ENCODE results near the gene PLEKHA5. TPM values are rescaled to one million over a fixed set of nuclear protein-coding genes. Genes with fewer than 3 reads are reported as not detected.
"Not testable (repeated sequence)": the region's sequence is repeated elsewhere in the genome, so short reads cannot be mapped to it uniquely, and the experiment has no call there.

The PLEKHA5 gene
- total RNA-seq, 4 donors from 2014 or later: 21.3 to 22.9 (median 21.4) TPM

DNA sequence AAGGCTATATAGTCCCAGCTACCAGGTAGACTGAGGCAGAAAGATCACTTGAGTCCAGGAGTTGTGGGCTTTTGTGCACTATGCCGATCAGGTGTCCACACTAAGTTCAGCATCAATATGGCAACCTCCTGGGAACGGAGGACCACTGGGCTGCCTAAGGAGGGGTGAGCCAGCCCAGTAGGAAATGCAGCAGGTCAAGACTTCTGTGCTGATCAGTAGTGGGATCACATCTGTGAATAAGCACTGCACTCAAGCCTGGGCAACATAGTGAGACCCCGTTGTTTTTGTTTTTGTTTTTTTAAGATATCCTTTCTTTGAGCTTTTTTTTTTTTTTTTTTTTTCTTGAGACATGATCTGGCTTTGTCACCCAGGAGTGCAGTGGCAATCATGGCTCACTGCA is 174.0 kb downstream of the PLEKHA5 start:
- Histone ChIP-seq H3K4me1 (no peaks in the 10 kb centered on the region), H3K4me3 (no peak overlapping the region), H3K27ac (no peak overlapping the region), H3K36me3 (peaks cover 0 to 14% (median 0%) of the 10 kb centered on the region in 3 donors), H3K27me3 (no peaks in the 10 kb centered on the region), H3K9me3 (no peaks in the 10 kb centered on the region)
- no peak for TF ChIP-seq POLR2A (IDR thresholded peaks at IDR 0.05)
- TF ChIP-seq, protein P1, sequence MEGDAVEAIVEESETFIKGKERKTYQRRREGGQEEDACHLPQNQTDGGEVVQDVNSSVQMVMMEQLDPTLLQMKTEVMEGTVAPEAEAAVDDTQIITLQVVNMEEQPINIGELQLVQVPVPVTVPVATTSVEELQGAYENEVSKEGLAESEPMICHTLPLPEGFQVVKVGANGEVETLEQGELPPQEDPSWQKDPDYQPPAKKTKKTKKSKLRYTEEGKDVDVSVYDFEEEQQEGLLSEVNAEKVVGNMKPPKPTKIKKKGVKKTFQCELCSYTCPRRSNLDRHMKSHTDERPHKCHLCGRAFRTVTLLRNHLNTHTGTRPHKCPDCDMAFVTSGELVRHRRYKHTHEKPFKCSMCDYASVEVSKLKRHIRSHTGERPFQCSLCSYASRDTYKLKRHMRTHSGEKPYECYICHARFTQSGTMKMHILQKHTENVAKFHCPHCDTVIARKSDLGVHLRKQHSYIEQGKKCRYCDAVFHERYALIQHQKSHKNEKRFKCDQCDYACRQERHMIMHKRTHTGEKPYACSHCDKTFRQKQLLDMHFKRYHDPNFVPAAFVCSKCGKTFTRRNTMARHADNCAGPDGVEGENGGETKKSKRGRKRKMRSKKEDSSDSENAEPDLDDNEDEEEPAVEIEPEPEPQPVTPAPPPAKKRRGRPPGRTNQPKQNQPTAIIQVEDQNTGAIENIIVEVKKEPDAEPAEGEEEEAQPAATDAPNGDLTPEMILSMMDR (IDR thresholded peaks at IDR 0.05): no peak
- TF ChIP-seq EP300 (IDR thresholded peaks at IDR 0.05): no peak
- no peak for DNase-seq (ENCODE audit: low spot score in 2 of 2)
- WGBS, 2 donors: 93 to 96% methylated on average over 3 of the region's 3 CpGs

DNA sequence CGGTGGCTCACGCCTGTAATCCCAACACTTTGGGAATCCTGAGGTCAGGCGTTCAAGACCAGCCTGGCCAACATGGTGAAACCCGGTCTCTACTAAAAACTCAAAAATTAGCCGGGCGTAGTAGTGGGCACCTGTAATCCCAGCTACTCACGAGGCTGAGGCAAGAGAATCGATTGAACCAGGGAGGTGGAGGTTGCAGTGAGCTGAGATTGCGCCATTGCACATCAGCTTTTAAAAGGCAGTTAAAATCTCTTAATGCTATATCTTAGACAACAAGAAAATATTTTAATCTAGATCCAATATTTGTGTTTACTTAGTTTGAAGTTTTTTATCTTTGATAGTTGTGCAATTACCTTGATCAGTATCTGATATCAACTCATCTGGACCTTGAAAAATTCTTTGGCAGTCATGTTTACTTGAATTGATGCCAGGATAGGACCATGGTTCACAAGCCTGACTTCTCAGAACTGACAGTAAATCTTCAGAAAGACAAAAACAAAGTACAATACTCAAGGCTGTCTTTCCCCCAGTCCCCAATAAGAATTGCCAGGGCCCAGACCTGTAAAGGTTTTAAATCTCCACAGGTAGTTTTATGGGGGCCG is 174.7 kb downstream of the PLEKHA5 start:
- peaks cover 0 to 10% (median 0%) of the 10 kb centered on the region in 3 donors for H3K36me3 ChIP-seq
- no peak for DNase-seq (ENCODE audit: low spot score in 2 of 2)
- WGBS, 2 donors: 92 to 97% methylated on average over 10 of the region's 10 CpGs
- TF ChIP-seq EP300 (IDR thresholded peaks at IDR 0.05): no peak
- TF ChIP-seq, protein P1 (IDR thresholded peaks at IDR 0.05): no peak
- no peak for TF ChIP-seq POLR2A (IDR thresholded peaks at IDR 0.05)
- no peak overlapping the region for H3K27ac ChIP-seq
- no peaks in the 10 kb centered on the region for H3K4me1 ChIP-seq
- H3K9me3 ChIP-seq: no peaks in the 10 kb centered on the region
- no peaks in the 10 kb centered on the region for H3K27me3 ChIP-seq
- H3K4me3 ChIP-seq: no peak overlapping the region

DNA sequence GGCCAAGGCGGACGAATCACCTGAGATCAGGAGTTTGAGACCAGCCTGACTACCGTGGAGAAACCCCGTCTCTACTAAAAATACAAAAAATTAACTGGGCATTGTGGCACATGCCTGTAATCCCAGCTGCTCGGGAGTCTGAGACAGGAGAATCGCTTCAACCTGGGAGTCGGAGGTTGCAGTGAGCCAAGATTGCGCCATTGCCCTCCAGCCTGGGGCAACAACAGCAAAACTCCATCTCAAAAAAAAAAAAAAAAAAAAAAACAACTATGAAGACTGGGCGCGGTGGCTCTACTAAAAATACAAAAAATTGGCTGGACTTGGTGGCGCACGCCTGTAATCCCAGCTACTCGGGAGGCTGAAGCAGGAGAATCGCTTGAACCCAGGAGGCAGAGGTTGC is 176.1 kb downstream of the PLEKHA5 start:
- H3K27ac ChIP-seq; H3K4me1 ChIP-seq; H3K9me3 ChIP-seq; H3K36me3 ChIP-seq; H3K27me3 ChIP-seq; H3K4me3 ChIP-seq; DNase-seq (ENCODE audit: low spot score in 2 of 2): not testable (repeated sequence)
- WGBS, 2 donors: 97 to 98% methylated on average over 14 of the region's 14 CpGs

DNA sequence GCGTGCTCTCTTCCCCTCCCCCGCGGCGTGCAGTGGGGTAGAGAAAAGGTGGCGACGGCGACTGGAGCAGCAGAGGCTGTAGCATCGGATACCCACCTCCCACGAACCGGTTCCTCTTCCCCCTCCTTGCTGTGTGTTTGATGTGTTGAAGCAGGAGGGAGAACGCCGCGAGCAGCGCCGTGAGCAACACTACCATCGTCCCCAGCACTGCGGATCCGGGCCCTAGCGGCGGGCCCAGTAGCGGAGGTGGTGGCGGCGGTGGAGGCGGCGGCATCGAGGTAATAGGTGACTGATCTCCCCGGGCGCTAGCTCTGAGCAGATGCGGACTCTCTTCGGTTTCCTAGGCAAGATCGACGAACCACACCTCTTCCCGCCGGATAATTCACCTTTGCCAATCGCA is 176.8 kb downstream of the PLEKHA5 start:
- no peak for TF ChIP-seq EP300 (IDR thresholded peaks at IDR 0.05)
- TF ChIP-seq, protein P1 (IDR thresholded peaks at IDR 0.05): no peak
- TF ChIP-seq POLR2A (IDR thresholded peaks at IDR 0.05): no peak
- no peak overlapping the region for H3K4me3 ChIP-seq
- H3K27me3 ChIP-seq: no peaks in the 10 kb centered on the region
- no peaks in the 10 kb centered on the region for H3K4me1 ChIP-seq
- H3K27ac ChIP-seq: no peak overlapping the region
- H3K36me3 ChIP-seq: peaks cover 0 to 10% (median 0%) of the 10 kb centered on the region in 3 donors
- no peak for DNase-seq (ENCODE audit: low spot score in 2 of 2)
- 95 to 96% methylated on average over 25 to 35 of the region's 35 CpGs for WGBS, 2 donors
- H3K9me3 ChIP-seq: no peaks in the 10 kb centered on the region

DNA sequence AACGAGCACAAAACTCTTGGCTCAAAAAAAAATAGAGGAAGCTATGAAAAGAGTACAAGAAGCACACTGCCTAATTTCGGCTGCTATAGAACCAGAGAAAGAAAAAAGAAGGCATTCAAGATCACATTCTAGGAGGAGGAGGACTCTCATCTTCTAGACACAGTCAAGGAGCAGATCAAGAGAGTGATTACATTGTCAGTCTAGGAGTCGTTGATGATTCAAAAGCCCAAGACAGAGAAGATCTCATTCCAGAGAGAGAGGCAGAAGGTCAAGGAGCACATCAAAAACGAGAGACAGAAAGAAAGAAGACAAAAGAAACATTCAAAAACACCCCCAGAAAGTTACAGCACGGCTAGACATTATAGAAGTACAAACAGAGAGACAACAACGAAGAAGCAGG is 177.9 kb downstream of the PLEKHA5 start:
- Histone ChIP-seq H3K4me3 (no peak overlapping the region), H3K4me1 (no peaks in the 10 kb centered on the region), H3K9me3 (no peaks in the 10 kb centered on the region), H3K27me3 (no peaks in the 10 kb centered on the region), H3K27ac (no peak overlapping the region), H3K36me3 (peaks cover 0 to 10% (median 0%) of the 10 kb centered on the region in 3 donors)
- DNase-seq (ENCODE audit: low spot score in 2 of 2): no peak
- TF ChIP-seq POLR2A (IDR thresholded peaks at IDR 0.05): no peak
- TF ChIP-seq, protein P1 (IDR thresholded peaks at IDR 0.05): no peak
- TF ChIP-seq EP300 (IDR thresholded peaks at IDR 0.05): no peak
- 50 to 59% methylated on average over 6 of the region's 6 CpGs for WGBS, 2 donors

DNA sequence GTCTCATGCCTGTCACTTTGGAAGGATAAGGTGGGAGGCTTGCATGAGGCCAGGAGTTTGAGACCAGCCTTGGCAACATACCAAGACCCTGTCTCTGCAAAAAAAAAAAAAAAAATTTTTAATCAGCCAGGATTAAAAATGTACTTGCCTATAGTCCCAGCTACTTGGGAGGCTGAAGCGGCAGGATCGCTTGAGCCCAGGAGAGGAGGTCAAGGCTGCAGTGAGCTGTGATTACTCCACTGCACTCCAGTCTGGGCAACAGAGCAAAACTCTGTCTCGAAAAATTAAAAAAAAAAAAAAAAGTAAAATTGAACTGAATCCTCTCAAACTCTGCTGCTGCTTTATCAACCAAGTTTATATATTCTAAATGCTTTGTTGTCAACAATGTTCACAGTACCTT is 181.6 kb downstream of the PLEKHA5 start:
- H3K36me3 ChIP-seq: peaks cover 0 to 7% (median 0%) of the 10 kb centered on the region in 3 donors
- H3K27ac ChIP-seq: no peak overlapping the region
- H3K4me3 ChIP-seq: no peak overlapping the region
- TF ChIP-seq POLR2A (IDR thresholded peaks at IDR 0.05): no peak
- TF ChIP-seq EP300 (IDR thresholded peaks at IDR 0.05): no peak
- TF ChIP-seq, protein P1 (IDR thresholded peaks at IDR 0.05): no peak
- no peaks in the 10 kb centered on the region for H3K9me3 ChIP-seq
- no peaks in the 10 kb centered on the region for H3K27me3 ChIP-seq
- no peaks in the 10 kb centered on the region for H3K4me1 ChIP-seq
- 90 to 97% methylated on average over 3 of the region's 3 CpGs for WGBS, 2 donors
- DNase-seq (ENCODE audit: low spot score in 2 of 2): no peak
